IMR-90 (cell line): ENCODE measurements around the gene SP8. TPM values are rescaled to one million over a fixed set of nuclear protein-coding genes. Genes with fewer than 3 reads are reported as not detected.

Source experiments
- ATAC-seq: fragments of 200-7000 bp; cut with Tn5 transposase; 2 replicates; pipeline ENCODE4 v1.9.1; 2020; ENCODE audit warnings: low read depth, mild to moderate bottlenecking, moderate library complexity
- BruUV-seq: library from RNA; stranded (reverse); fragments of 400-500 nt; replicated peaks from 2 replicates; lab custom pipeline; 2021; lab: Mats Ljungman, UMichigan
- CTCF ChIA-PET: fragments of 300-600 bp; formaldehyde crosslinking; extraction: SDS; loops from one replicate; lab custom pipeline; 2021; ENCODE audit warnings: antibody characterized with exemption; lab: Yijun Ruan, JAX
- POLR2A ChIA-PET: fragments of 300-600 bp; sonication (Branson Sonifier 250); formaldehyde crosslinking; loops from one replicate; lab custom pipeline; 2022; ENCODE audit warnings: antibody characterized with exemption; ENCODE audit not compliant: unreplicated experiment; lab: Charles Lee
- DNase-seq: peaks from one replicate; pipeline ENCODE4 v3.0.0; 2013
- H2AFZ ChIP-seq: replicated peaks from 2 replicates; pipeline ENCODE3; 2013; ENCODE audit warnings: low read length, mild to moderate bottlenecking; ENCODE audit not compliant: poor library complexity
- H2AK5ac ChIP-seq: 2 replicates; pipeline ENCODE4 v1.6.1; 2013; ENCODE audit warnings: low read depth, low read length, inconsistent platforms
- H2AK9ac ChIP-seq: replicated peaks from 2 replicates; pipeline ENCODE3; 2013; ENCODE audit warnings: mild to moderate bottlenecking, low read depth, low read length, moderate library complexity; ENCODE audit not compliant: poor library complexity
- H2BK120ac ChIP-seq: 2 replicates; pipeline ENCODE4 v1.6.1; 2013; ENCODE audit warnings: low read depth, low read length, inconsistent platforms
- H2BK15ac ChIP-seq: 3 replicates; pipeline ENCODE4 v1.6.1; 2013; ENCODE audit warnings: low read depth, low read length, inconsistent platforms
- H2BK20ac ChIP-seq: 2 replicates; pipeline ENCODE4 v1.6.1; 2013; ENCODE audit warnings: low read depth, mild to moderate bottlenecking, inconsistent platforms, low read length, moderate library complexity
- H2BK5ac ChIP-seq: 2 replicates; pipeline ENCODE4 v1.6.1; 2013; ENCODE audit warnings: mild to moderate bottlenecking, low read depth, low read length, inconsistent platforms; ENCODE audit not compliant: poor library complexity, severe bottlenecking
- H3K14ac ChIP-seq: replicated peaks from 2 replicates; pipeline ENCODE4 v1.6.1; 2013; ENCODE audit warnings: low read depth, low read length, inconsistent platforms
- H3K18ac ChIP-seq: 2 replicates; pipeline ENCODE4 v1.6.1; 2013; ENCODE audit warnings: low read depth, low read length, control low read depth
- H3K23ac ChIP-seq: 2 replicates; pipeline ENCODE4 v1.6.1; 2013; ENCODE audit warnings: low read depth, low read length, inconsistent platforms
- H3K27ac ChIP-seq: 2 replicates; pipeline ENCODE4 v1.5.1; 2013; ENCODE audit warnings: mild to moderate bottlenecking, control low read depth, low read length; ENCODE audit not compliant: insufficient read depth
- H3K27me3 ChIP-seq: 2 replicates; pipeline ENCODE4 v1.6.1; 2013; ENCODE audit warnings: low read length; ENCODE audit not compliant: control insufficient read depth, insufficient read depth
- H3K36me3 ChIP-seq: 2 replicates; pipeline ENCODE4 v1.6.1; 2013; ENCODE audit warnings: low read length, mixed read lengths; ENCODE audit not compliant: control insufficient read depth, insufficient read depth
- H3K4ac ChIP-seq: 2 replicates; pipeline ENCODE4 v1.6.1; 2013; ENCODE audit warnings: low read depth, low read length, inconsistent platforms
- H3K4me1 ChIP-seq: 2 replicates; pipeline ENCODE4 v1.6.1; 2013; ENCODE audit warnings: low read length, mixed read lengths; ENCODE audit not compliant: control insufficient read depth, insufficient read depth
- H3K4me2 ChIP-seq: 2 replicates; pipeline ENCODE4 v1.6.1; 2013; ENCODE audit warnings: low read depth, mild to moderate bottlenecking, control low read depth, low read length, moderate library complexity
- H3K4me3 ChIP-seq: 2 replicates; pipeline ENCODE4 v1.5.1; 2013; ENCODE audit warnings: low read depth, mild to moderate bottlenecking, control low read depth, low read length, moderate library complexity; ENCODE audit not compliant: insufficient read depth
- H3K56ac ChIP-seq: 2 replicates; pipeline ENCODE4 v1.6.1; 2013; ENCODE audit warnings: low read length, inconsistent platforms; ENCODE audit not compliant: insufficient read depth; ENCODE audit errors: extremely low read depth
- H3K79me1 ChIP-seq, 2 experiments: 2 replicates each; pipeline ENCODE4 v1.6.1; 2013; ENCODE audit warnings: low read length in 2 of 2, inconsistent platforms in 1 of 2, low read depth in 1 of 2
- H3K9ac ChIP-seq: 2 replicates; pipeline ENCODE4 v1.6.1; 2013; ENCODE audit warnings: low read depth, low read length, control low read depth
- H3K9me1 ChIP-seq: 2 replicates; pipeline ENCODE4 v1.6.1; 2013; ENCODE audit warnings: low read length, inconsistent platforms; ENCODE audit not compliant: insufficient read depth
- H3K9me3 ChIP-seq: 2 replicates; pipeline ENCODE4 v1.6.1; 2013; ENCODE audit warnings: low read length; ENCODE audit not compliant: control insufficient read depth, insufficient read depth
- H4K20me1 ChIP-seq: 2 replicates; pipeline ENCODE4 v1.6.1; 2013; ENCODE audit warnings: low read length, inconsistent platforms; ENCODE audit not compliant: insufficient read depth
- H4K5ac ChIP-seq: 2 replicates; pipeline ENCODE4 v1.6.1; 2013; ENCODE audit warnings: mild to moderate bottlenecking, low read depth, low read length, control low read depth
- H4K8ac ChIP-seq, 2 experiments: 2 replicates each; pipeline ENCODE4 v1.6.1; 2013; ENCODE audit warnings: low read depth in 2 of 2, low read length in 2 of 2, control low read depth in 1 of 2, inconsistent platforms in 1 of 2
- H4K91ac ChIP-seq: 2 replicates; pipeline ENCODE4 v1.6.1; 2013; ENCODE audit warnings: low read depth, low read length, inconsistent platforms; ENCODE audit not compliant: insufficient read depth
- BHLHE40 ChIP-seq: fragments of 150-350 bp; IDR thresholded peaks from 2 replicates; pipeline ENCODE4 v1.6.1; 2016; ENCODE audit warnings: mild to moderate bottlenecking, low read depth, low read length
- CEBPB ChIP-seq: IDR thresholded peaks from 2 replicates; pipeline ENCODE4 v1.6.1; 2012; ENCODE audit warnings: low read depth, low read length, improper control_type of control experiment
- CHD1 ChIP-seq: IDR thresholded peaks from 2 replicates; pipeline ENCODE4 v1.6.1; 2012; ENCODE audit warnings: low read depth, low read length, improper control_type of control experiment
- MAZ ChIP-seq: IDR thresholded peaks from 2 replicates; pipeline ENCODE4 v1.6.1; 2012; ENCODE audit warnings: low read depth, mild to moderate bottlenecking, low read length, improper control_type of control experiment, moderate library complexity, borderline replicate concordance
- POLR2A ChIP-seq: IDR thresholded peaks from 2 replicates; pipeline ENCODE4 v1.6.1; 2012; ENCODE audit warnings: mild to moderate bottlenecking, low read depth, low read length
- RFX5 ChIP-seq: IDR thresholded peaks from 2 replicates; pipeline ENCODE4 v1.8.0; 2012; ENCODE audit warnings: low read depth, mild to moderate bottlenecking, low read length, moderate library complexity
- WGBS, 2 experiments: methylation state at CpG; one replicate each; pipeline versions ENCODE4 v1.1.5 to v1.1.7; 2013; ENCODE audit warnings: missing lambda C conversion rate in 2 of 2; ENCODE audit not compliant: insufficient read length in 1 of 2; ENCODE audit errors: extremely low coverage in 2 of 2; 5-methylcytosine and 5-hydroxymethylcytosine counted together
- dilution Hi-C: fragments of 300-500 bp; cut with HindIII; formaldehyde crosslinking; loops from one replicate; pipeline ENCODE4 v1.14.3; 2018; ENCODE audit warnings: low sequenced_read_pairs; ENCODE audit not compliant: unreplicated experiment
- in situ Hi-C: fragments of 300-500 bp; cut with MboI; formaldehyde crosslinking; loops from 3 replicates; pipeline ENCODE4 v1.14.3; 2019; ENCODE audit warnings: low sequenced_read_pairs, inconsistent platforms, mixed read lengths
- intact Hi-C: fragments of 100-400 bp; cut with micrococcal nuclease; formaldehyde crosslinking; loops from 2 replicates; pipeline ENCODE4 v1.10.0; 2022
- polyA plus RNA-seq, 3 experiments: library from polyadenylated mRNA; depleted of rRNA; stranded (reverse); fragments of >200 nt; gene quantifications; 2 replicates each; pipeline ENCODE4 v1.2.3, GENCODE V29; 2012; ENCODE audit warnings: low replicate concordance in 1 of 3
- total RNA-seq: library from RNA; depleted of rRNA; stranded (reverse); fragments of >200 nt; gene quantifications from 2 replicates; pipeline ENCODE4 v1.2.3, GENCODE V29; 2012
- TF ChIP-seq, protein P1 (sequence below): fragments of 150-350 bp; IDR thresholded peaks from 2 replicates; pipeline ENCODE4 v1.6.1; 2016; ENCODE audit warnings: low read depth, mild to moderate bottlenecking, low read length, moderate library complexity, borderline replicate concordance
- TF ChIP-seq, protein P2 (sequence below): conservative IDR thresholded peaks from 2 replicates; pipeline ENCODE4 v1.5.1; 2012; ENCODE audit warnings: mild to moderate bottlenecking, low read depth, low read length, improper control_type of control experiment

The SP8 gene
- total and polyA plus RNA-seq, 2 of the 4 experiments (the other 2 are of a cell fraction): not detected

DNA sequence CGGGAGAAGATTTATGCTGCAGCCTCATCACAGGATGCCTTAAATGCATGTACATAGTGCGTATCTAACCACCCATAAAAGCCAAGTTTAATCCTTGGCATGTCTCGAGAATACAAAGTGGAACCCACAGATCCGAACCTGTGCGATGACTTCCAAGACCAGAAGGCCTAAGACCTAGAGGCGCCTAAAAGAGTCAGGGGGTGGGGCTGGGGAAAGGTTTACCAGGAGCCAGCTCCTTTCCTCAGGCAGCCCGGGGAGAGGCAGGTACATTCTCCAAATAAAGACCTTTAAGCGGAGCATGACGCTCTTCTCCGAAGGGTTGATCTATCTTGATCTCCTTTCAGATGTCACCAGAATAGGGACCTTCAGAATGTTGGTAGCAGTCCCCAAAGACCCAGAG lies 9.7 kb downstream of the SP8 start:
- no peak overlapping the region for H3K14ac ChIP-seq
- no TSS peak for BruUV-seq
- no peak overlapping the region for H3K56ac ChIP-seq
- no peaks in the 10 kb centered on the region for H3K36me3 ChIP-seq
- H3K27me3 ChIP-seq: peaks cover 39% of the 10 kb centered on the region
- no peak overlapping the region for H3K4me2 ChIP-seq
- H3K4ac ChIP-seq: no peak overlapping the region
- no peaks in the 10 kb centered on the region for H3K4me1 ChIP-seq
- TF ChIP-seq, protein P1, sequence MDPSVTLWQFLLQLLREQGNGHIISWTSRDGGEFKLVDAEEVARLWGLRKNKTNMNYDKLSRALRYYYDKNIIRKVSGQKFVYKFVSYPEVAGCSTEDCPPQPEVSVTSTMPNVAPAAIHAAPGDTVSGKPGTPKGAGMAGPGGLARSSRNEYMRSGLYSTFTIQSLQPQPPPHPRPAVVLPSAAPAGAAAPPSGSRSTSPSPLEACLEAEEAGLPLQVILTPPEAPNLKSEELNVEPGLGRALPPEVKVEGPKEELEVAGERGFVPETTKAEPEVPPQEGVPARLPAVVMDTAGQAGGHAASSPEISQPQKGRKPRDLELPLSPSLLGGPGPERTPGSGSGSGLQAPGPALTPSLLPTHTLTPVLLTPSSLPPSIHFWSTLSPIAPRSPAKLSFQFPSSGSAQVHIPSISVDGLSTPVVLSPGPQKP: no peak
- TF ChIP-seq MAZ: no peak
- no peak for TF ChIP-seq POLR2A
- TF ChIP-seq CHD1: no peak
- TF ChIP-seq CEBPB: no peak
- no peak for TF ChIP-seq RFX5
- TF ChIP-seq, protein P2, sequence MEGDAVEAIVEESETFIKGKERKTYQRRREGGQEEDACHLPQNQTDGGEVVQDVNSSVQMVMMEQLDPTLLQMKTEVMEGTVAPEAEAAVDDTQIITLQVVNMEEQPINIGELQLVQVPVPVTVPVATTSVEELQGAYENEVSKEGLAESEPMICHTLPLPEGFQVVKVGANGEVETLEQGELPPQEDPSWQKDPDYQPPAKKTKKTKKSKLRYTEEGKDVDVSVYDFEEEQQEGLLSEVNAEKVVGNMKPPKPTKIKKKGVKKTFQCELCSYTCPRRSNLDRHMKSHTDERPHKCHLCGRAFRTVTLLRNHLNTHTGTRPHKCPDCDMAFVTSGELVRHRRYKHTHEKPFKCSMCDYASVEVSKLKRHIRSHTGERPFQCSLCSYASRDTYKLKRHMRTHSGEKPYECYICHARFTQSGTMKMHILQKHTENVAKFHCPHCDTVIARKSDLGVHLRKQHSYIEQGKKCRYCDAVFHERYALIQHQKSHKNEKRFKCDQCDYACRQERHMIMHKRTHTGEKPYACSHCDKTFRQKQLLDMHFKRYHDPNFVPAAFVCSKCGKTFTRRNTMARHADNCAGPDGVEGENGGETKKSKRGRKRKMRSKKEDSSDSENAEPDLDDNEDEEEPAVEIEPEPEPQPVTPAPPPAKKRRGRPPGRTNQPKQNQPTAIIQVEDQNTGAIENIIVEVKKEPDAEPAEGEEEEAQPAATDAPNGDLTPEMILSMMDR: no peak
- no peak for TF ChIP-seq BHLHE40
- no peak overlapping the region for H2BK20ac ChIP-seq
- H3K79me1 ChIP-seq: no peaks in the 10 kb centered on the region
- no peak overlapping the region for H4K5ac ChIP-seq
- ATAC-seq (no peak), DNase-seq (no peak)
- in situ Hi-C loops: loop anchor here (10.0 kb wide), 2 partner anchors 728 to 1228 kb away; no protein-coding TSS in a partner anchor
- H3K4me3 ChIP-seq: no peak overlapping the region
- no peak overlapping the region for H3K23ac ChIP-seq
- POLR2A ChIA-PET: no interaction called here
- no peaks in the 10 kb centered on the region for H4K20me1 ChIP-seq
- no peak overlapping the region for H3K18ac ChIP-seq
- intact Hi-C loops: loop anchor here (5.0 kb wide), 1 partner anchor 1305 kb away; no protein-coding TSS in a partner anchor
- dilution Hi-C loops: no loop called here
- no peaks in the 10 kb centered on the region for H3K9me3 ChIP-seq
- no peaks in the 10 kb centered on the region for H3K9me1 ChIP-seq
- no peak overlapping the region for H3K27ac ChIP-seq
- WGBS, 2 experiments: no CpG with 5 or more reads among the region's 10 CpGs
- CTCF ChIA-PET: no interaction called here
- no peak overlapping the region for H2BK5ac ChIP-seq
- no peak overlapping the region for H2AFZ ChIP-seq
- H2BK120ac ChIP-seq: no peak overlapping the region
- no peak overlapping the region for H4K91ac ChIP-seq
- no peak overlapping the region for H4K8ac ChIP-seq
- no peak overlapping the region for H2AK9ac ChIP-seq
- no peak overlapping the region for H3K9ac ChIP-seq
- no peak overlapping the region for H2BK15ac ChIP-seq
- no peak overlapping the region for H2AK5ac ChIP-seq
